OCI-M2 (cell line): ENCODE measurements around the gene DNAH14.

Source experiments
- DNase-seq: peaks from one replicate; lab custom pipeline; 2025; ENCODE audit not compliant: unreplicated experiment; lab: John Stamatoyannopoulos, UW

Gene DNAH14

GRCh38 chr1:225388372-225388771 is 458.9 kb downstream of the DNAH14 start:
- no peak for DNase-seq

DNA sequence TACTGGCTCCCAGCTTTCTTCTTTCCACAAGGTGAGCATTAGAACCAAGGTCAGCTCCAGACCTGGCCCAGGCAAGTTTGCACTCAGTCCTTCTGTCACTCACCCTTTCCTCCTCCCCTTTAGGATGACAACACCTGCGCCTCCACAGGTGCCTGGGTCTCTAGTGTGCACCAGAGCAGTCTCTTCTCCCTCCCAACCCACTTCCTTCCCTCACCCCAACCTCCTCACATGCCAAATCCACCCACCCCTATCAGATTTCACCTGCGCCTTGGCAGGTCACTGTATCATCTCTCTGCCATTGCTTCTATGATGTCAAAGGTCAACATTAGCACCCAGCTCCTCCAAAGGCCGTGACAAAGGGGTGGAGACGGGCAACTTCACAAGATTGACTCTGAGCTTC is 460.4 kb downstream of the DNAH14 start:
- DNase-seq: no peak

DNA sequence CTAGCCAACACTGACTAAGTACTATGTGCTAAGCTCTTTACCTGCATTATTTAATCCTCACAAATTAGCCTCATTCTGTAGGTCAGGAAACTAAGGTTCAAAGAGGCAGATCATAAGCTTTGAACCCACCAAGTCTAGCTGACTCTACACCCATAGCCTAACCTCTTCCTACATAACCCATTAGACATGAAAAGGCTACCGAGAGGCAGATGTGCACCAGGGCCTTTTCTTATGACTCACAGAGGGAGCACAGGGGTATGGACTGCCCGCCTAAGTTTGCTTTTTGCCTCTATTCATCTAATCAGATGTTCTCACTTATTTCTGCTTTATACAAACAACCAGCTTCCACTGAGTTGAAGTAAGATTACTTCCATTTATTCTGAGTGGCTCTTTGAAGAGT is 466.9 kb downstream of the DNAH14 start:
- no peak for DNase-seq

GRCh38 chr1:225400968-225401367 is 471.5 kb downstream of the DNAH14 start:
- no peak for DNase-seq

- no peak for DNase-seq
Measured at GRCh38 chr1:225406976-225407725, 477.7 kb downstream of the DNAH14 start.

DNA sequence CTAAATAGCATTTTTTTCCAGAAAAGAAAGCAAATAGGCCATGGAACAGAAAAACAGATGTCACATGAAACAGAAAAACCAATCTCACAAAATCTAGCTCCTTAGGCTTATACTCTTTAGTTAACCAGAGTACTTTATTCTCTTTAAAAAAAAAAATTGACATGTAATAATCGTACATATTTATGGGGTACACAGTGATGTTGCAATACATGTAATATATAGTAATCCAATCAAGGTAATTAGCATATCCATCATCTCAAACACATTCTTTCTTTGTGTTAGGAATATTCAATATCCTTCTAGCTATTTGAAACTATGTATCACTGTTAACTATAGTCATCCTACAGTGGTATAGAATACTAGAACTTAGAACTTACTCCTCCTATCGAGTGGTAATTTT is 478.3 kb downstream of the DNAH14 start:
- no peak for DNase-seq

DNA sequence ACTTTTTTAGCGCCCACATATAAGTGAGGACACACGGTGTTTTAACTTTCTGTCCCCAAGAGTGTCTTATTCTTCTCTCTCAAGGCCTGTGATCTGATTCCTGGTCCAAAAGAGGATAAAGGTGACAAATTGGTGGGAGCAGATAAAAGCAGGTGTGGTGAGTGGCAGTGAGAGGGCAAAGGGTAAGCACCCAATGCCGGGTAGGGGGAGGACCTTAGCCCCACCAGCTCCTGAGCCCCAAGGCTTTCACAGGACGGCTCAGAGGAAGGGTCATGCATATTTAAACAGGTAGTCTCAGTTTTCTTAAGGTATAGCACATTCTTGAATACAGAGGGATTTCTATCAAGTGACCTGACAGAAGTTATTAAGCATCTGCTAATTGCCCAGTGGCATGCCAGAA is 478.8 kb downstream of the DNAH14 start:
- no peak for DNase-seq

- DNase-seq: no peak
Measured at GRCh38 chr1:225409051-225409450, 479.6 kb downstream of the DNAH14 start.

GRCh38 chr1:225410036-225410435 is 480.6 kb downstream of the DNAH14 start:
- DNase-seq: no peak

DNA sequence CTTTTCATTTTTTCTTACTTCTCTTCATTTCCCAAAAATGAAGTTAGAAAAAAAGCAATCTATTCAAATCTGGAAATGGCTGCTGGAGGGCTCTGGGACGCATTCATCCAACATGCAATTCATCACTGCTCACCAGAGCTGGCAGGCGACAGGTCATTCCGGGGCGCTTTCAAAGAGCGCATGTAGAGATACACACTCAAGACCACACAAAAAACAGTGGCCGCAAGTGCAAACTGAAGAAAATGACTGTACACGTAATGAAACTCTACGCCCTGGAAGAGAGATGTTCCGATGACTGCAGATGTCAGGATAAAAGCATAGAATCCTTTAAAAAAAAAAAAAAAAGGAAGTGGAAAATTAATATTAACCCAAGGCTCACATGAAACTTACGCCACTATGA is 482.8 kb downstream of the DNAH14 start:
- DNase-seq: no peak

- no peak for DNase-seq
Measured at GRCh38 chr1:225412803-225413351, 483.4 kb downstream of the DNAH14 start.

DNA sequence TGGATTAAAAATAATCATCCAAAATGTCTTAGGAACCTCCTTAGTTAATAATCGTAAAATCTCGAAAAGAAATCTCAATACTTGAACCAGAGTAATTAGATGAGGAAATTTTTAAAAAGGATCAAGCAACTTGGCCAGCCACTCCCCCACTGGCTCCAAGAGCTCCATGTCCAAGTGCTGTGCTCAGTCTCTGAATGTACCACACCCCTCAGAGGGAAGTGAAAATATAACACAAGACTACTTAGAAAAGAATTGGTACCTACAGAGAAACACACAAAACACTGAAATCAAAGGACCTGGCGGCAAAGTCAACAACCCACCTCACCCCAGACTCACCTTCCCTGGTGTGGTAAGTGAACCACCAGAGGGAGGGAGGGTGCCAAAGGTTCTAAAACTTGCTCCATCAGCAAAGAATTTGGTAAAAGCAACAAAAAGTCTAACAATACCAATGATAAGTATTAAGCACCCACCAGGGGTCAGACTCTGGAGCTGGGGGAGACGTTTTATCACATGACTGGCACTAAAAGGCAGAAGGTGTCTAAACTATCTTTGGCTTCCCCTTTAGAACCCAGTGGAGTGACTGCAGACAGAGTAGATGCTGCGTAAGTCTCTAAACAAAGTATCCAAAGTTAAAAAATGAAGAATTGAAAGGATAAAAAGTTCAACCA is 484.4 kb downstream of the DNAH14 start:
- no peak for DNase-seq

DNA sequence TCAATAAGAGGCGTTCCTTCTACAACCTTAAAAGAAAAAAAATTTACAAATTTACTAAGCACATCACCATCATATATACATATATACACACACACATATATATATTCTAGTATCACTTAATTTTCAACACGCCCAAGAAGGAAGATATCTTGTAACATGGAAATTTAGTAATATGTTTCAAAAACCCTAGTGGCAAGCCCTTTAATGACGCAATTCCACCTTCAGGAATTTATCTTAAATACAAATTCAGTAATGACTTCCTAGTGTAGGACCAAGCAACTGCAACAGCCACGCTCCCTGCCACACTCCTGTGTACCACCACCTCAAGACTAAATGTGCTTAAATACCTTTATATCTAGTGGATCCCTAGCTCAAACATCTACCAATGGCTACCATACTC is 485.8 kb downstream of the DNAH14 start:
- no peak for DNase-seq

DNA sequence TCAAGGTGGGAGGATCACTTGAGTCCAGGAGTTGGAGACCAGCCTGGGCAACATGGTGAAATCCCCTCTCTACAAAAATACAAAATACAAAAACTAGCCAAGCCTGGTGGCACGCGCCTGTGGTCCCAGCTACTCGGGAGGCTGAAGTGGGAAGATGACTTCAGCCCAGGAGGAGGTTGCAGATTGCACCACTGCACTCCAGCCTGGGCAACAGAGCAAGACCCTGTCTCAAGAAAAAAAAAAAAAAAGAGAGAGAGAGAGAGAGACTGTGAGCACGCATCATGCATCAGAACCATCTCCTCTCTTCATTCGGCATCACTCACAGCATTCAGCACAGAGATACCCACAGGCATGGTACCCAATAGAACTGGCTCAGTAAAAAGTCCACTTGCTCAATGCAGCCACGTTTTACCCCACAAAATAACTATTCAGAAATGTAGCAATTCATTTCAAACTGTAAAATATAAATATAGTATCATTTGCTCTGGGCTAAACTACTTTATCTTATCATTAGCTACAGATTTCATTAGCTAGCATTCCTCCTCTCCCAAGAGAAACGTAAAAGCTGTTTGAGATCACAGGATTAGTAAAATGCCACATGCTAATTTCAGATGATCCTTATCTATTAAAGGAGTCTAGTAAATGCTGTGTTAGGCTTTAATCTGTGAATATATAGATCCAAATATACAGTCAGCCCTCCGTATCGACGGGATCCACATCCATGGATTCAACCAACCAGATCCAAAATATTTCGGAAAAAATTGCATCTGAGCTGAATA is 486.7 kb downstream of the DNAH14 start:
- no peak for DNase-seq

GRCh38 chr1:225418059-225418458 is 488.6 kb downstream of the DNAH14 start:
- DNase-seq: no peak

DNA sequence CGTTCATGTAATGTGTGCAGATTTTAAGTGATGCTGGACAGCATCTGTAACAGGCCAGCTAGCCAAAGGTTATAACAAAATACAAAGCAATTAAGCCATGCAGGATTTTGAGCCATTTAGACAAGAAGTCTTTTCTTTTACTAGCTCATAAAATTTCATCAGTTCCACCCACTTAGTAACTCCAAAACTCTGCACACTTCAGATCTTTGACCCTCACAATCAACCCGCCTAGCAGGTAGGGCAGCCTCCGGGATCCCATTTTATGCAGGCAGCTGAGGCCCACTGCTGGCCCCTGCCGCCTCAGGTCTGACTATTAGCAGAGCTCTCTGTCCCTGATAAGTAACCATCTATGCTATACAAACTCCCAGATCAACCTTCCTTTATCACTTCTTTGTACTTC is 489.1 kb downstream of the DNAH14 start:
- DNase-seq: no peak

- no peak for DNase-seq
Measured at GRCh38 chr1:225422031-225422605, 492.6 kb downstream of the DNAH14 start.

- no peak for DNase-seq
Measured at GRCh38 chr1:225422795-225423517, 493.5 kb downstream of the DNAH14 start.

DNA sequence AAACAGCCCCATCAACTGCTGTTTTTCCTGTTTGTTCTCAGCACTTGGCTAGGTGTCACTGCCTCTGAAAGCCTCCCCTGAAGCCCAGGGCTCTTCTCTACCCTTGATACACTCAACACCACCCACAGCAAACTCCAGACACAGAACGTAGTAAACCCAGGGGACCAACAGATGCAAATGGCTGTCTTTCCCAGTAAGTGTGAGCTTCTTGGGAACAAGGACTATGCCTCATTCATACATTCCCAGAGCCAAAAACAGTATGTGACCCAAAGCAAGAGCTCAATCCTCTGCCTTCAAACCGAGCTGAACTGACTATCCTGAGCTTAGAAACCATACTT is 494.0 kb downstream of the DNAH14 start:
- DNase-seq: no peak

DNA sequence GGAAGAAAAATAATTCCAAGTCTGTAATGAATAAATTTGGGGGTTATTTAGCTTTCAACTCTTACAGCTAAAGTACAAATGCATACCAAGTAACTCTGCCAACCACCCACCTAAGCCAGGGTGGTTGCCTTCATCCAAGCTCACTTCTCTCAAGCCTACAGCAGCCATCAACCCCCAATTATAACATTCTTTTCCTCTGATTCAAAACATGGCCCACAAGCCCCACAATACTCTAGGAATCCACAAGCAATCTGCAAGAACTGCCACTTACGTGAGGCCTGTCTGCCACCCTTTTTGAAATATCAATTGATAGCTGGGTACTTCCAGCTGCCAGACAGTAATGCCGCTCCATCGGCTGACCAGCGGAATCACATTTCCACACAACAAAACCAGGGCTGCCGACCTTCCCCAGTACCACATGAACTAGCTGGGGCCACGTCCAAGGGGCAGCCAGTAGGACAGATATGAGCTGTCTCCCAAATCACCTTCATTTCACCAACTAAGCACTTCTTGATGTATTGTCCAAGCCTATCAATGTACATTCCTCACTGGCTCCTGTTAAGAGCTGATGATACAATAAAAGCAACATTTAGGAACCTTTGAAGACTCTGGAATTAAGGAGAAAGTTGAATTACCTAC is 495.2 kb downstream of the DNAH14 start:
- no peak for DNase-seq
